Loucy (cell line): Measurements from ENCODE around the gene HOXC4.

ENCODE experiments used
- EZH2phosphoT487 ChIP-seq: fragments of 200-600 bp; IDR thresholded peaks from 2 replicates; pipeline ENCODE4 v1.6.1; 2018; ENCODE audit warnings: antibody characterized with exemption, mild to moderate bottlenecking, moderate library complexity, borderline replicate concordance
- TF ChIP-seq, protein P1 (sequence below): fragments of 200-600 bp; sonication (generic); conservative IDR thresholded peaks from 2 replicates; pipeline ENCODE4 v1.5.1; 2014; ENCODE audit warnings: mild to moderate bottlenecking, antibody characterized with exemption, low read length

DNA sequence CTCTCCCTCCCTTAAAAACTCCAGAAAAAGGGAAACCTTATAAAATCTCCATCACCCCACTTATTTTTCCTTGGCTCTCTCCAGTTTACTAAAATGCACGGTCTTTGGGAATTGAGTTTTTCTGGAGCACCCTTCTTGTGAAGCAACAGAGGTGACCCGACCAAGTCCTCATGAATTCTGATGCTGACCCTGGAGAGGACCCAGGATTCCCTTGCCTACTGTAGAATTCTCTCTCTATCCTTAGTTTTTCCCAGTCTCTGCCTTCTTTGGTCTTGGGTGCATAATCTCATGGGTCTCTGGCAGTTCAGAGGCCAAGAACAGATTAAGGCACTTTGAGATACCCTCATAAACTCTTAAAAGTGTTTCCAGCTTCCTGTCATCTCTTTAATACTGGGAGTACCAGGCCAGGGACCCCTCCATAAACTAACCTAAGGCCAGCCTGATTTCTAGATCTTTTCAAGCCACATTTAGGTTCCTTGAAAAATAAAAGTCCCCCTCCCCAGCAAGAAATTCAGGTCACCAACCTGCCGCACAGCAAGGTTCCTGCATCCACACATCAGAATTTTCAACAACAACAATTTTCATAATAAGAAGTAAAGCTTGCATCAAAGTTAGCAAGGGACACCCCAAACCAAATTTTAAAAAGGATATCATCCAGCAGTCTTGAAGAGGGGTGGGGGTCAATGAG lies 5.1 kb upstream of the HOXC4 start:
- TF ChIP-seq, protein P1, sequence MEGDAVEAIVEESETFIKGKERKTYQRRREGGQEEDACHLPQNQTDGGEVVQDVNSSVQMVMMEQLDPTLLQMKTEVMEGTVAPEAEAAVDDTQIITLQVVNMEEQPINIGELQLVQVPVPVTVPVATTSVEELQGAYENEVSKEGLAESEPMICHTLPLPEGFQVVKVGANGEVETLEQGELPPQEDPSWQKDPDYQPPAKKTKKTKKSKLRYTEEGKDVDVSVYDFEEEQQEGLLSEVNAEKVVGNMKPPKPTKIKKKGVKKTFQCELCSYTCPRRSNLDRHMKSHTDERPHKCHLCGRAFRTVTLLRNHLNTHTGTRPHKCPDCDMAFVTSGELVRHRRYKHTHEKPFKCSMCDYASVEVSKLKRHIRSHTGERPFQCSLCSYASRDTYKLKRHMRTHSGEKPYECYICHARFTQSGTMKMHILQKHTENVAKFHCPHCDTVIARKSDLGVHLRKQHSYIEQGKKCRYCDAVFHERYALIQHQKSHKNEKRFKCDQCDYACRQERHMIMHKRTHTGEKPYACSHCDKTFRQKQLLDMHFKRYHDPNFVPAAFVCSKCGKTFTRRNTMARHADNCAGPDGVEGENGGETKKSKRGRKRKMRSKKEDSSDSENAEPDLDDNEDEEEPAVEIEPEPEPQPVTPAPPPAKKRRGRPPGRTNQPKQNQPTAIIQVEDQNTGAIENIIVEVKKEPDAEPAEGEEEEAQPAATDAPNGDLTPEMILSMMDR = no peak
- TF ChIP-seq EZH2phosphoT487 = no peak
